ENCODE data around the gene APBA2.
"Not testable (repeated sequence)": the region's sequence is repeated elsewhere in the genome, so short reads cannot be mapped to it uniquely, and the experiment has no call there.

Gene APBA2

GRCh38 chr15:29150515-29151483, 265.0 kb downstream of the APBA2 start:
- peaks cover 2% of the 10 kb centered on the region for H3K9me3 ChIP-seq
- no peaks in the 10 kb centered on the region for H3K4me1 ChIP-seq
- H3K36me3 ChIP-seq (replicated peaks) = no peaks in the 10 kb centered on the region
- H3K4me3 ChIP-seq = no peak overlapping the region
- 0 out of 2 replicates have a peak, but pooled peaks cover 4% of the 10 kb centered on the region for H3K27me3 ChIP-seq (ENCODE audit: low read depth)
- no peak for DNase-seq (ENCODE audit: low spot score in 2 of 2)
- in situ Hi-C loops (cut with MboI; ENCODE audit: low sequenced_read_pairs) = no loop called here

- no peak for DNase-seq (ENCODE audit: low spot score in 2 of 2)
- no peaks in the 10 kb centered on the region for H3K36me3 ChIP-seq (replicated peaks)
- in situ Hi-C loops (cut with MboI; ENCODE audit: low sequenced_read_pairs) = no loop called here
- no peaks in the 10 kb centered on the region for H3K4me1 ChIP-seq
- no peak overlapping the region for H3K4me3 ChIP-seq
- H3K9me3 ChIP-seq = peaks cover 2% of the 10 kb centered on the region
- H3K27me3 ChIP-seq (ENCODE audit: low read depth) = 0 out of 2 replicates have a peak, but pooled peaks cover 4% of the 10 kb centered on the region
Measured at GRCh38 chr15:29151484-29151857, 265.7 kb downstream of the APBA2 start.

DNA sequence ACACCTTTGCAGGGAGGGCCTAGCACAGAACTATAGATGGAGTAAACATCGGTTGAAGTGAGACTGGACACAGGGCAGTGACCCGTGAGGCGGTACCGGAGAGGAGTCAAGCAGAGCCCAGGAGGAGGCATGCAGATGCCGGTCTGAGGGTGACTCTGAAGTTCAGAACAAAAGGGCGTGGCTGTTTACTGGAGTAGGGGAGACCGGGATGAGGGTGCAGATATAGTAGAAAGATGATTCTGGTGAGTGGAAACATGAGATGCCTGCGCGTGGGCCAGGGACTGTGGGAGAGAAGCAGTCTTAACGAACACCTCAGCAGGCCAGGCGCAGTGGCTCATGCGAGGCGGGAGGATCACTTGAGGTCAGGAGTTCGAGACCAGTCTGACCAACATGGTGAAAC, 270.7 kb downstream of the APBA2 start:
- no peaks in the 10 kb centered on the region for H3K4me1 ChIP-seq
- H3K9me3 ChIP-seq = peaks cover 2% of the 10 kb centered on the region
- H3K27me3 ChIP-seq (ENCODE audit: low read depth) = no peaks in the 10 kb centered on the region
- no peaks in the 10 kb centered on the region for H3K36me3 ChIP-seq (replicated peaks)
- no peak overlapping the region for H3K4me3 ChIP-seq
- in situ Hi-C loops (cut with MboI; ENCODE audit: low sequenced_read_pairs) = no loop called here
- DNase-seq (ENCODE audit: low spot score in 2 of 2) = no peak

GRCh38 chr15:29159771-29160455, 274.1 kb downstream of the APBA2 start:
- Histone ChIP-seq H3K4me1 (no peaks in the 10 kb centered on the region), H3K9me3 (no peaks in the 10 kb centered on the region), H3K27me3 (ENCODE audit: low read depth) (no peaks in the 10 kb centered on the region), H3K4me3 (no peak overlapping the region), H3K36me3 (replicated peaks) (no peaks in the 10 kb centered on the region)
- in situ Hi-C loops (cut with MboI; ENCODE audit: low sequenced_read_pairs) = no loop called here
- DNase-seq (ENCODE audit: low spot score in 2 of 2) = no peak

- H3K36me3 ChIP-seq (replicated peaks) = no peaks in the 10 kb centered on the region
- H3K4me3 ChIP-seq = no peak overlapping the region
- in situ Hi-C loops (cut with MboI; ENCODE audit: low sequenced_read_pairs) = no loop called here
- H3K4me1 ChIP-seq = no peaks in the 10 kb centered on the region
- H3K27me3 ChIP-seq (ENCODE audit: low read depth) = no peaks in the 10 kb centered on the region
- no peaks in the 10 kb centered on the region for H3K9me3 ChIP-seq
- DNase-seq (ENCODE audit: low spot score in 2 of 2) = no peak
Measured at GRCh38 chr15:29162411-29162810, 276.6 kb downstream of the APBA2 start.

GRCh38 chr15:29167122-29167521, 281.3 kb downstream of the APBA2 start:
- DNase-seq (ENCODE audit: low spot score in 2 of 2); H3K27me3 ChIP-seq (ENCODE audit: low read depth); H3K4me3 ChIP-seq; H3K9me3 ChIP-seq; H3K4me1 ChIP-seq; in situ Hi-C loops (cut with MboI; ENCODE audit: low sequenced_read_pairs); H3K36me3 ChIP-seq (replicated peaks): not testable (repeated sequence)
